ENCODE data around the gene IGFBP5. TPM values are rescaled to one million over a fixed set of nuclear protein-coding genes. Genes with fewer than 3 reads are reported as not detected.

Gene IGFBP5
- total RNA-seq, 2 experiments from 2014 or later: not detected

- peaks cover 5% of the 10 kb centered on the region for H3K27me3 Mint-ChIP-seq
- no peaks in the 10 kb centered on the region for H3K36me3 Mint-ChIP-seq
- no peak overlapping the region for H3K27ac Mint-ChIP-seq
- H3K4me1 Mint-ChIP-seq: no peaks in the 10 kb centered on the region
- no peaks in the 10 kb centered on the region for H3K9me3 Mint-ChIP-seq
- no peak overlapping the region for H3K4me3 Mint-ChIP-seq
- no peak for DNase-seq
These were observed 24.9 kb downstream of the IGFBP5 start for GRCh38 chr2:216670266-216671080.

GRCh38 chr2:216666461-216667233 is 28.7 kb downstream of the IGFBP5 start:
- no peaks in the 10 kb centered on the region for H3K4me1 Mint-ChIP-seq
- no peak overlapping the region for H3K27ac Mint-ChIP-seq
- peaks cover 5% of the 10 kb centered on the region for H3K27me3 Mint-ChIP-seq
- peak; percentile 66 for DNase-seq
- H3K36me3 Mint-ChIP-seq: no peaks in the 10 kb centered on the region
- H3K9me3 Mint-ChIP-seq: no peaks in the 10 kb centered on the region
- H3K4me3 Mint-ChIP-seq: no peak overlapping the region

GRCh38 chr2:216665717-216666116 is 29.6 kb downstream of the IGFBP5 start:
- Mint-ChIP-seq H3K36me3 (no peaks in the 10 kb centered on the region), H3K27ac (no peak overlapping the region), H3K4me1 (no peaks in the 10 kb centered on the region), H3K27me3 (peaks cover 5% of the 10 kb centered on the region), H3K9me3 (no peaks in the 10 kb centered on the region), H3K4me3 (no peak overlapping the region)
- no peak for DNase-seq

GRCh38 chr2:216665242-216665641 is 30.1 kb downstream of the IGFBP5 start:
- no peaks in the 10 kb centered on the region for H3K36me3 Mint-ChIP-seq
- DNase-seq: no peak
- H3K27me3 Mint-ChIP-seq: peaks cover 4% of the 10 kb centered on the region
- no peaks in the 10 kb centered on the region for H3K9me3 Mint-ChIP-seq
- no peak overlapping the region for H3K4me3 Mint-ChIP-seq
- no peak overlapping the region for H3K27ac Mint-ChIP-seq
- no peaks in the 10 kb centered on the region for H3K4me1 Mint-ChIP-seq

- H3K36me3 Mint-ChIP-seq: no peaks in the 10 kb centered on the region
- no peak overlapping the region for H3K27ac Mint-ChIP-seq
- H3K4me1 Mint-ChIP-seq: no peaks in the 10 kb centered on the region
- no peaks in the 10 kb centered on the region for H3K9me3 Mint-ChIP-seq
- no peaks in the 10 kb centered on the region for H3K27me3 Mint-ChIP-seq
- no peak overlapping the region for H3K4me3 Mint-ChIP-seq
- DNase-seq: no peak
These were observed 30.7 kb downstream of the IGFBP5 start for GRCh38 chr2:216664593-216665034.

DNA sequence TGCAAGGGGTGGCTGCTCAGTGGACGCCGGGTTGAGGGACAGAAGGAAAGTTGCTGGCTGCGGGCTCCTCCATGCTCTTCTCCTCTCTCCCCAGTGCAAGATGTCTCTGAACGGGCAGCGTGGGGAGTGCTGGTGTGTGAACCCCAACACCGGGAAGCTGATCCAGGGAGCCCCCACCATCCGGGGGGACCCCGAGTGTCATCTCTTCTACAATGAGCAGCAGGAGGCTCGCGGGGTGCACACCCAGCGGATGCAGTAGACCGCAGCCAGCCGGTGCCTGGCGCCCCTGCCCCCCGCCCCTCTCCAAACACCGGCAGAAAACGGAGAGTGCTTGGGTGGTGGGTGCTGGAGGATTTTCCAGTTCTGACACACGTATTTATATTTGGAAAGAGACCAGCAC is 31.5 kb downstream of the IGFBP5 start:
- Mint-ChIP-seq H3K4me1 (no peaks in the 10 kb centered on the region), H3K9me3 (no peaks in the 10 kb centered on the region), H3K27me3 (no peaks in the 10 kb centered on the region), H3K36me3 (no peaks in the 10 kb centered on the region), H3K27ac (no peak overlapping the region), H3K4me3 (no peak overlapping the region)
- DNase-seq: no peak

DNA sequence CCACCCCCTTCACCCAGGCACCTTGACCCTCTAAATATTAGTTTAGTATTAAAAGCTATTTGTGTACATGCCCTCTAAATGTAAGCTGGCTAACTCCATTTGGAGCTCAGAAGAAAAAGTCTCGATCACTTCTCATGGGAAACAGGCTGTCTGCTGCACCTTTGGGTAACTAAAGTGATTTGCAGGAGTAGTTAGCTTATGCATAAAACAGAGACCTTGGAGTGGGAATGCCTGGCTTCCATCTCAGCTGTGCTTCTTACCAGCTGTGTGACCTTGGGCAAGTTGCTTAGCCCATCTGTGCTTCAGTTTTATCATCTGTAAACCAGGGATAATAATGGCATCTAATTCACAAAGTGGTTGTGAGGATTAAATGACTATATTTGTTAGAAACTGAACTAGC is 32.2 kb downstream of the IGFBP5 start:
- Mint-ChIP-seq H3K4me1 (no peaks in the 10 kb centered on the region), H3K9me3 (no peaks in the 10 kb centered on the region), H3K4me3 (no peak overlapping the region), H3K27ac (no peak overlapping the region), H3K36me3 (no peaks in the 10 kb centered on the region), H3K27me3 (no peaks in the 10 kb centered on the region)
- DNase-seq: no peak

GRCh38 chr2:216661639-216662375 is 33.5 kb downstream of the IGFBP5 start:
- Mint-ChIP-seq H3K4me3 (no peak overlapping the region), H3K9me3 (no peaks in the 10 kb centered on the region), H3K27ac (no peak overlapping the region), H3K36me3 (no peaks in the 10 kb centered on the region), H3K4me1 (no peaks in the 10 kb centered on the region), H3K27me3 (no peaks in the 10 kb centered on the region)
- DNase-seq: no peak

DNA sequence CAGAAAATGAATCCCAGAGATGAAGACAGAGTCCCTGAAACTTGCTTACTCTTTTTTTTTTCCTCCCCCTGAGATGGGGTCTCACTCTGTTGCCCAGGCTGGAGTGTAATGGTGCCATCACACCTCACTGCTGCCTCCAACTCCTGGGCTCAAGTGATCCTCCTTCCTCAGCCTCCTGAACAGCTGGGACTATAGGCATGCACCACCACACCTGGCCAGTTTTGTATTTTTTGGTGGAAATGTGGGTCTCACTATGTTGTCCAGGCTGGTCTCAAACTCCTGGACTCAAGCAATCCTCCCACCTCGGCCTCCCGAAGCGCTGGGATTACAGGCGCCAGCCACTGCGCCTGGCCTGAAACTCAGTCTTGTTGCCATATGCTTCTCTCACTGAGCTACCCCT is 34.3 kb downstream of the IGFBP5 start:
- Mint-ChIP-seq H3K27ac (no peak overlapping the region), H3K36me3 (no peaks in the 10 kb centered on the region), H3K4me3 (no peak overlapping the region), H3K27me3 (no peaks in the 10 kb centered on the region), H3K9me3 (no peaks in the 10 kb centered on the region), H3K4me1 (no peaks in the 10 kb centered on the region)
- DNase-seq: no peak

GRCh38 chr2:216660496-216660895 is 34.9 kb downstream of the IGFBP5 start:
- Mint-ChIP-seq H3K27me3 (no peaks in the 10 kb centered on the region), H3K4me1 (no peaks in the 10 kb centered on the region)

GRCh38 chr2:216659276-216659675 is 36.1 kb downstream of the IGFBP5 start:
- Mint-ChIP-seq H3K4me1 (no peaks in the 10 kb centered on the region), H3K9me3 (no peaks in the 10 kb centered on the region), H3K27ac (no peak overlapping the region), H3K36me3 (peaks cover 2% of the 10 kb centered on the region), H3K27me3 (no peaks in the 10 kb centered on the region), H3K4me3 (no peak overlapping the region)
- no peak for DNase-seq

More at GRCh38 chr2:216660496-216660895, 34.9 kb downstream of the IGFBP5 start:
- Mint-ChIP-seq H3K27ac (no peak overlapping the region), H3K36me3 (no peaks in the 10 kb centered on the region), H3K9me3 (no peaks in the 10 kb centered on the region), H3K4me3 (no peak overlapping the region)
- DNase-seq: no peak

DNA sequence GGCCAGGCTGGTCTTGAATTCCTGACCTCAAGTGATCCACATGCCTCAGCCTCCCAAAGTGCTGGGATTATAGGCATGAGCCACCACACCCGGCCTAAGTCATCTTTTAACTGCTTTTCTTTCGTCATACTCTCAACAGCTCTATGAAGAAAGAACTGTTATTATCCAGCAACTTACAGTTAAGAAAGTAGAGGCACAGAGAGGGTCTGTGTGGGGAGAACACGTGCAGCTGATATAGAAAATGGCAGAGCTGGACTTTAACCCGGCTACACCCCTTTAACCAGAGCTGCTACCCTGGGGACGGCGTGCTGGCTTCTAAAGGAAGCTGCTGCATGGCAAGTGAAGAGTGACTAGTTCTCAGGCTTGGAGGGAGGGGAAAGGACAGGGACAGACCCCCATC is 36.6 kb downstream of the IGFBP5 start:
- Mint-ChIP-seq H3K36me3 (peaks cover 2% of the 10 kb centered on the region), H3K4me1 (no peaks in the 10 kb centered on the region), H3K27ac (no peak overlapping the region), H3K9me3 (no peaks in the 10 kb centered on the region), H3K27me3 (no peaks in the 10 kb centered on the region), H3K4me3 (no peak overlapping the region)
- DNase-seq: no peak

DNA sequence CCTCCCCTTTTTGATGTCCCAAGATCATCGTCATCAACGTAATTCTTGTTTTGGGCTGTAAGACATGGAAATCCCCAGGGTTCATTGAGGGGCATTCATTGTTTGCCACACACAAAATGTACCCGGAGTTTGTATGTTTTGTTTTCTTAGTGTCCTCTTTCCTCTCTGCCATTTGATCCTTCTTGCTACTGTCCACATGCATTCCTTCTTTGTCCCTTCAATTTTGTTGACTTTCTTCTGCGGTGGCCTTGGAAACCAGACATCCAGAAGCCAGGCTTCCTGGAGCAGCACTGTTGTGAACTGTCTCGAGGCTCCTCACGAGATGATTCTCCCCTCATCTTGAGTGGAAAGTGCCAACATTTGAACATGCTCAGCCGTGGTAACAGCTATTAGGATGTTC is 37.4 kb downstream of the IGFBP5 start:
- Mint-ChIP-seq H3K36me3 (peaks cover 2% of the 10 kb centered on the region), H3K4me3 (no peak overlapping the region), H3K9me3 (no peaks in the 10 kb centered on the region), H3K27me3 (no peaks in the 10 kb centered on the region), H3K27ac (no peak overlapping the region), H3K4me1 (no peaks in the 10 kb centered on the region)
- DNase-seq: no peak

DNA sequence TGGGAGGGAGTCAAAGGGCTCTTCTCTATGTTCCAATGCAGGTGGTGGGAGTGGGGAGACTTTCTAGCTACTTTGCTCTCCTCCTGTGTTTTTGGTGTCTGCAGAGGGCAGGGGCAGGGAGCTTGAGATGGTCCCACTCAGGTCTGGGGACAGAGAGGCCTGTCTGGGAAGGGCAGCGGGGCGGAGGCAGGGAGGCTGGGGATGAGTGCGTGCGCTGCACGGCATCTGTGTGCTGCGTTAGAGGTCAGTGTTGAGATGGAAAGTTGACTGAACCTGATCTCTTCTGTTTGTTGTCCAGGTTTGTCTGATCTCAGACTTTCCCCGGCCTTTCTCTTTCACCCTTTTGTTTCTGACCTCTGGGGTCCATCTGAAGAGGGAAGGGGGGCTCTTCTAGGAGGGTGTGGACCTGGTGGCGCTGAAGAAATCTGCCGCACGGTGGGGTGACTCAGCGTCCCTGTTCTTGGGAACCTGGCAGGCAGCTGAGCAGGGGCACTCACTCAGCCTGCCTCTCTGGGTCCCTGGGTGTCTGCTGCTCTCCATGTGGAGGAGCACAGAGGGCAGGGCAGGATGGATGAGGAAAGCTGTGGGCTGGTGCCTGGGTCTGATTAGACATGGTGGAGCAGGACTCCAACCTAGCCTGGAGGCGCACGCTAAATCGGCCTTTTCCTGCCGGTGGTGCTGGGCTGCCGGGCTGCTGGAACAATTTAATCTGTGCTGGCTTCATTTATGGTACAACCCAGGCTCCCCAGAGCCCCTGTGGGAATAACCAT is 38.1 kb downstream of the IGFBP5 start:
- H3K4me3 Mint-ChIP-seq: no peak overlapping the region

More for the DNA sequence above, 38.1 kb downstream of the IGFBP5 start:
- no peak for DNase-seq
- Mint-ChIP-seq H3K9me3 (no peaks in the 10 kb centered on the region), H3K4me1 (no peaks in the 10 kb centered on the region), H3K27me3 (no peaks in the 10 kb centered on the region), H3K36me3 (peaks cover 2% of the 10 kb centered on the region), H3K27ac (no peak overlapping the region)
